DOHH2 (cell line): Measurements from ENCODE around the gene ARAP3.

ENCODE experiments used
- H3F3A ChIP-seq: fragments of 200-600 bp; sonication (generic), shearing (Covaris generic); 2 replicates; pipeline ENCODE4 v1.6.0; 2016; ENCODE audit warnings: antibody characterized with exemption, mild to moderate bottlenecking; ENCODE audit not compliant: control insufficient read depth, insufficient read depth
- H3K27ac ChIP-seq: fragments of 200-600 bp; sonication (generic); 2 replicates; pipeline ENCODE4 v1.5.1; 2014; ENCODE audit warnings: low read depth, mild to moderate bottlenecking, low read length, moderate library complexity
- H3K27me3 ChIP-seq: fragments of 200-600 bp; sonication (generic); 2 replicates; pipeline ENCODE4 v1.6.1; 2014; ENCODE audit warnings: mild to moderate bottlenecking, low read length, mixed read lengths; ENCODE audit not compliant: control insufficient read depth
- H3K36me3 ChIP-seq: fragments of 200-600 bp; sonication (generic); 2 replicates; pipeline ENCODE4 v1.6.1; 2014; ENCODE audit warnings: mild to moderate bottlenecking, low read length, moderate library complexity, mixed read lengths; ENCODE audit not compliant: control insufficient read depth
- H3K4me1 ChIP-seq: fragments of 200-600 bp; sonication (generic); 2 replicates; pipeline ENCODE4 v1.6.1; 2014; ENCODE audit warnings: mild to moderate bottlenecking, low read length, mixed read lengths; ENCODE audit not compliant: control insufficient read depth
- H3K4me2 ChIP-seq: fragments of 200-600 bp; sonication (generic); 2 replicates; pipeline ENCODE4 v1.6.0; 2014; ENCODE audit warnings: mild to moderate bottlenecking, low read length, moderate library complexity
- H3K4me3 ChIP-seq: fragments of 200-600 bp; sonication (generic); 2 replicates; pipeline ENCODE4 v1.5.1; 2014; ENCODE audit warnings: mild to moderate bottlenecking, low read length, mixed read lengths
- H3K79me2 ChIP-seq: fragments of 200-600 bp; sonication (generic); 2 replicates; pipeline ENCODE4 v1.6.1; 2014; ENCODE audit warnings: mild to moderate bottlenecking, low read length, mixed read lengths; ENCODE audit not compliant: control insufficient read depth
- H3K9me2 ChIP-seq: fragments of 200-600 bp; sonication (generic); replicated peaks from 2 replicates; pipeline ENCODE4 v1.6.1; 2014; ENCODE audit warnings: mild to moderate bottlenecking, low read length, mixed read lengths; ENCODE audit not compliant: control insufficient read depth
- H3K9me3 ChIP-seq: fragments of 200-600 bp; sonication (generic); 2 replicates; pipeline ENCODE4 v1.6.1; 2014; ENCODE audit warnings: antibody characterized with exemption, low read length, mixed read lengths; ENCODE audit not compliant: control insufficient read depth, insufficient read depth
- H4K20me1 ChIP-seq: fragments of 200-600 bp; sonication (generic); 2 replicates; pipeline ENCODE4 v1.6.0; 2014; ENCODE audit warnings: low read depth, mild to moderate bottlenecking, antibody characterized with exemption, low read length, moderate library complexity; ENCODE audit not compliant: control insufficient read depth, insufficient read depth
- CTCF ChIP-seq: fragments of 200-600 bp; sonication (generic); IDR thresholded peaks from one replicate; pipeline ENCODE4 v1.5.1; 2014; ENCODE audit warnings: antibody characterized with exemption, mild to moderate bottlenecking, low read depth, low read length; ENCODE audit not compliant: poor library complexity, severe bottlenecking
- EZH2phosphoT487 ChIP-seq: fragments of 200-600 bp; sonication (generic); IDR thresholded peaks from 2 replicates; pipeline ENCODE4 v1.6.1; 2017; ENCODE audit warnings: borderline replicate concordance, mild to moderate bottlenecking, antibody characterized with exemption, low read length, moderate library complexity, mixed read lengths

ARAP3 gene

GRCh38 chr5:141675672-141676071 lies 6.4 kb downstream of the ARAP3 start:
- TF ChIP-seq EZH2phosphoT487 = no peak
- TF ChIP-seq CTCF = no peak
- Histone ChIP-seq H3K27me3 (peaks cover 10% of the 10 kb centered on the region; the same call in 1 of the 2 replicates), H3K4me2 (no peak overlapping the region), H3K9me3 (no peaks in the 10 kb centered on the region), H3K36me3 (no peaks in the 10 kb centered on the region), H3K9me2 (no peaks in the 10 kb centered on the region), H4K20me1 (no peaks in the 10 kb centered on the region), H3K27ac (no peak overlapping the region), H3K4me1 (no peaks in the 10 kb centered on the region), H3F3A (no peaks in the 10 kb centered on the region), H3K79me2 (no peaks in the 10 kb centered on the region), H3K4me3 (no peak overlapping the region)

GRCh38 chr5:141674747-141675146 lies 7.3 kb downstream of the ARAP3 start:
- no peaks in the 10 kb centered on the region for H3K36me3 ChIP-seq
- H3K4me2 ChIP-seq = no peak overlapping the region
- peaks cover 6% of the 10 kb centered on the region; the same call in 1 of the 2 replicates for H3K27me3 ChIP-seq
- no peaks in the 10 kb centered on the region for H3K9me3 ChIP-seq
- no peak overlapping the region for H3K4me3 ChIP-seq
- H3F3A ChIP-seq = no peaks in the 10 kb centered on the region
- no peak overlapping the region for H3K27ac ChIP-seq
- H3K4me1 ChIP-seq = no peaks in the 10 kb centered on the region
- no peak for TF ChIP-seq CTCF
- no peak for TF ChIP-seq EZH2phosphoT487
- H3K79me2 ChIP-seq = no peaks in the 10 kb centered on the region
- H3K9me2 ChIP-seq = no peaks in the 10 kb centered on the region
- no peaks in the 10 kb centered on the region for H4K20me1 ChIP-seq

GRCh38 chr5:141672841-141673813 lies 8.9 kb downstream of the ARAP3 start:
- H3K27ac ChIP-seq = no peak overlapping the region
- no peaks in the 10 kb centered on the region for H3K9me3 ChIP-seq
- no peaks in the 10 kb centered on the region for H3K36me3 ChIP-seq
- no peaks in the 10 kb centered on the region for H3K79me2 ChIP-seq
- H3K4me3 ChIP-seq = no peak overlapping the region
- no peak overlapping the region for H3K4me2 ChIP-seq
- no peaks in the 10 kb centered on the region for H3K4me1 ChIP-seq
- H3K27me3 ChIP-seq = peaks cover 6% of the 10 kb centered on the region; the same call in 1 of the 2 replicates
- TF ChIP-seq CTCF (no peak), EZH2phosphoT487 (no peak)
- no peaks in the 10 kb centered on the region for H3K9me2 ChIP-seq
- H3F3A ChIP-seq = no peaks in the 10 kb centered on the region
- H4K20me1 ChIP-seq = no peaks in the 10 kb centered on the region
